GM21576 (cell line): Measurements from ENCODE around the gene WDR41.
"Not testable (repeated sequence)": the region's sequence is repeated elsewhere in the genome, so short reads cannot be mapped to it uniquely, and the experiment has no call there.

Experiments
- ATAC-seq: cut with Tn5 transposase; IDR thresholded peaks from one replicate; pipeline ENCODE4 v1.9.1; 2021; ENCODE audit warnings: mild to moderate bottlenecking, moderate library complexity; ENCODE audit not compliant: unreplicated experiment

The WDR41 gene

DNA sequence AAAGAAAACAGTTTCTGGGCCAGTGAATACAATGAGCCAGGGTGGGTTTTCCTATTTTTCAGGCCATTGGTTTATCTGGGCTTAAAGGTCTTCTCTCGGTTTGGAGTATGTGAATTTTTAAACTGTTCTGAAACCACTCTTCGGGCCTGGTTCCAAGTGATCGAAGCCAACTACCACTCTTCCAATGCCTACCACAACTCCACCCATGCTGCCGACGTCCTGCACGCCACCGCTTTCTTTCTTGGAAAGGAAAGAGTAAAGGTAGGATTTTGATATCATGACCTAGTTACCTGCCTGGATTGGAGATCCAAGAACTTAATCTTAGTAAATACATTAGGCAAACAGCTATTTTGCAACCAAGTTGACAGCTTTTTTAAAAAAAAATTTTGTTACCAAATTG lies 79.1 kb downstream of the WDR41 start:
- no peak for ATAC-seq

DNA sequence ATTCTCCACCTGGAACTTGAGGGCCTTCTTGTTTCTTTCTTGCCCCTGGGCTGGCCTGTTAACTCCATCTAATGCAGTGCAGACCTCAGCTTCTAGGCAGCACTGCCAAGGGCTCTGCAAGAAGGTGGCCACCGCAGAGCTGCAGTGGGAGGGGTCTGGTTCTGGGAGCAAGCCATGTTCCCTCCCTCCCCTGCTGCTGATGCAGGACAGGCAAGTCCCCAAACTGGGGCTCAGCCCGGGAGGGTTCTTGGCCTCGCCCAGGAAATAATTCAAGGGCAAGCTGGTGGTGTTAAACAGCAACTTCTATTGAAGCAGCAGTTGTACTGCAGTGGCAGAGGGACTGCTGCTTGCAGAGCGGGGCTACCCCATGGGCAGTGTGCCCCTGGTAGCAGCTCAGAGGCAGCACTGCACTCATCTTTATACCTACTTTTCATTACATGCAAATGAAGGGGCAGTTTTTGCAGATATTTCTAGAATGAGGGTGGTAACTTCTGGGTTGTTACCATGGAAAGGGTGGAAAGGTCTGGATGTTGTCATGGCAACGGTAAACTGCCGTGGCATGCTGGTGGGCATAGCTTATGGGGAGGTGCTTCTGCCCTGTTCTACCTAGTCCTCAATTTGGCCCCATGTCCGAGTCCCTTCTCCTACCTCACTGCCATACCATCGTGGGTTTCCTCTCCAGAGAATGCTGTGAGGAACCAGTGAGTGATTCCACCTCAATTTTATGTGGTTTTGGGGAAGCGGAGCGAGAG lies 82.1 kb downstream of the WDR41 start:
- no peak for ATAC-seq

DNA sequence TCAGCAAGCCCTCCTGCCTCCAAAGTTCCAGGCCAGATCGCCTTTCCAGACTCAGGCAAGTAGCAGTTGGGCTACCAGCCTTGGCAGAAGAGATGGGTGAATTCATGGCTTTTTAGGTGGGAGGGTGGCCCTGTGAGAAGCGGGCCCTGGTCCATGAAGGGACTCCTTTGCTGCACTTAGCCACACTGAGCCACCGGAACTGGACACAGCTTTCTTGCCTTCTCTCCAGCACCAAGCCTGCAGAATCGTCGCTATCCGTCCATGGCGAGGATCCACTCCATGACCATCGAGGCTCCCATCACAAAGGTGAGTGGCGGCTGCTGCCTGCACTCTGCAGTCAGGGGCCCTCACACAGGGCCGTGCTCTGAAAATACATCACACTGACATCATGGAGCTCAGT lies 85.0 kb downstream of the WDR41 start:
- ATAC-seq: no peak

DNA sequence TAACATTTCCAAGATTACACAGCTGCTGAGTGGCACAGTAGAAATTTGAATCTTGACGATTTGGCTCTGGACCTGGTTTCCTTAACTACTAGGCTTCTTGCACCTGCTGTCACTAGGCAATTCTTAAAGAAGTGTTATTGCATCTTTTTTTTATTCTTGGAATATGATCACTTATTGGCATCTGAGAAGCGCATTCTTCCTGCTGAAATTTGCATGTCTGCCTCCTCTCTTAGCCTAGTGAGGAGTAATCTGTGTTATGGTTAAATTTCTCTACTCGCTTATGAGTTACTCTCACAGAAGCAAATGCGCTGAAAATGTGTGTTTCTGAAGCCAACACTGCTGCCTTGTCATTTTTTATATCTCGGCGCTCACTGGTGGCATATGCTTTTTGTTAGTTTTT lies 89.3 kb downstream of the WDR41 start:
- ATAC-seq: no peak

DNA sequence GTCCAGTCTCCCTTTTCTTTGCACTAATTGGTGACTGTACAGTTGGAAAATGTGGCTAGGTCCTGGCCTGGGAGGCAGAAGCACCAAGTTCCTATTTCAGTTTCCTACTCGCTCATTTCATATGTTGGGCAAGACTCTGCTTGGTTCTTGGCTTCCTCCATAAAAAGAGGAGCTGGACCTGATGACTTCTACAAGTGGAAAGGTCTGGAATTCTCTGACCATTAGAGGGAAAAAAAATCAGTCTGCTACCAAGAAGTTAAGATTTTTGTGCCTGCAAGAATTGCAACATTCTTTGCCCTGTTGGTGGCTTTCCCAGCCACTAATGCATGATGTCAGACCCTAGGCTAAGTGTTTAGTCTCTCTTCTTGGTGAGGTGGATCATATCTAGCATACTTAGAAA lies 91.5 kb downstream of the WDR41 start:
- no peak for ATAC-seq

DNA sequence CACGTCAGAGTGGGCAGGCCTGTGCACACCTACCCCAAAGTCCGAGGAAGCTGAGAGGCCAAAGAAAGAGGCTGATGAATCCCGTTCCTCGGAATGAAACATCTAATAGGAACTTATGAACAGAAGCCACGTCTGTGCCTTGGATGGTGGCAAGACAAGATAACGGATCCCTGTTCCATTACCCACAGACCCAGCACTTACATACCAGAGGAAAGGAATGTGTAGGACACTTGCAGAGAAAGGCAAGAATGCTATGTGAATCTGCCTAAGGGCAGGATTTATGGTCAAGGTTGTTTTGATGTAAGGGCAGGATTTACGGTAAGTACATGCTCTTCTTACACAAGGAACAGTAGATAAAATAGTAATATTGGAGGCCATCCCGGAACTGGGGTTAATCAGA lies 93.2 kb downstream of the WDR41 start:
- ATAC-seq: no peak

DNA sequence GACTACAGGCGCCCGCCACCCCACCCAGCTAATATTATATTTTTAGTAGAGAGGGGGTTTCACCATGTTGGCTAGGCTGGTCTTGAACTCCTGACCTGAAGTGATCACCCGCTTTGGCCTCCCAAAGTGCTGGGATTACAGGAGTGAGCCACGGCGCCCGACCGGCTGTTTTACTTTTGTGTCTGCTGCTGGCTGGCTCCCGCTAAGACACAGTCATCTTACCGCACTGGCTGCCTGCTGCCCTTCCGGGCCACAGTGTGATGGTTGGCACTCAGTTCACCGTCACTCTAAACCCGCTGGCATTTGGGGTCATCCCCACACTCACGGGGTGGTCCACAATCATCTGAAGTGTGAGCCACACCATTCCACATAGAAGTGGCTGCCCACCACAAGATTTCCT lies 93.7 kb downstream of the WDR41 start:
- ATAC-seq: no peak

DNA sequence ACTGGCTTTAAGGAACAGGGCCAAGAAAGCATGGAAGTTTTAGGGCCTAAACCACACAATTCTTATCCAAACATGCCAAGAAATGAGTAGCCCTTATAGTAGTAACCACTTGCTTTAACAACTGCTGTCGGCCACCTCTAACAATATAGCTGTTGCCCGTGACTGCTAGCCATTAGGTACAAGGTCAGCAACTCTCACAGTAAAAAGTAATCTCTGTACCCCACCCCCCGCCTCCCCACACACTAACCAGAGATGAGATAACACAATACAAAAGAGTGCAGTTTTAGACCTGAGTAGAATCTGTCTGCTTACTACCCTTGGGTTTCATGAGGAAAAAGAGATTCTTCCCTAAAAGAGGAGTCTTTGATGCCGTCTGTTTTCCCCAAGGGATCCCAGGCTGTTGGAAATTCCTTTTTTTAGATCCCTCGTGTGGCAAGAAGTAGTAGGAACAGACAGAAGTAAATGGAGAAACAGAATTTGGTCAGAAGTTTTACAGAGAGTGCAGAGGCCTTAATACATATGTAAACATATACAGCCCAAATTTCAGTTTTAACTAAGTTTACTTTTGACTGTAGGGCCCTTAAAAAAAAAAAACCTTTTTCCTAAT lies 94.3 kb downstream of the WDR41 start:
- no peak for ATAC-seq

DNA sequence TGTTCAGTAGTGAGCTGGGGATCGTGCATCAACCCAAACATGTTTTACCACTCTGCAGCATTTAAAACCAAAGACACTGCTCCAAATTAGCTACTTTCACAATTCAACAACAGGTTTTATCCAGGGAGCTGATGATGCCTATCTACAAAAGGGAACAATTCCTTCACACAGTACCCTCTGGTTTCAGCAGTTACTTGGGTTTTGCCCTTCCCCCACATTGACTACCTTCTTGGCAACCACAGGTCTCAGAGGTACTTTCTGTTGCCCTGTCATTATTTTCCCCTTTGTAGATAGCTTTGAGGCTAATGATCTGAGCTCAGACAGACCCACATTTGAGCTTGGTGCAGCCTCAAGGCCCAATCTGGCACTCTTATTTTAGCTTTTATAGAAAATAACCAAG lies 96.1 kb downstream of the WDR41 start:
- no peak for ATAC-seq

DNA sequence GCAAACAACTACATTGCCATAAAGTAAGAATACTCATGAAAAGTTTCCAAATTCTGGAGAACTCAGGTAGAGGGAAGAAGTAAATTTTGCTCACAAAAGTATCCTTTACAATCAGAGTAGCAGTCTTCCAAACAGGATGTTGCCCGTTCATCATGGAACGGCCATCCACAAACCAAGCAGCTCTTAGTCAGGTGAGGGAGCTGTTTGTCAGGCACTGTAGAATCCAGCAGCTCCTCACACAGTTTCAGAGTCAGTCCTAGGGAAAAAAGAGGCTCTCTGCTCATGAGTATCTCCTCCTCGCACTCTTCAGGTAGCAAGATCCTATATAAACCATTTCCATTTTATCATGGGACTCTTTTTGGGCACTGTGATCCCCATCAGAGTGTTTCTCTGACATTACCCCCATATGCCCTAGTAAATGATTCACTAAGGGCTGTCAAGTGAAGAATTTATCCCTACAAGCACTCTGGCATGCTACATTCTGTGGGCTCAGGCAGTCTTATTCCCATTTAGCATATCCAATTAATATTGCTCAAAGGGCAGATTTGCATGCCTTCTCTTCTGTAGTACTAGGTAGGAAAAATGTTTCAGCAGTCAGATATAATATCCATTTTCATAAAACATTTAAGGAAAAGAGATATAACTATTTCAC lies 97.9 kb downstream of the WDR41 start:
- ATAC-seq: no peak

DNA sequence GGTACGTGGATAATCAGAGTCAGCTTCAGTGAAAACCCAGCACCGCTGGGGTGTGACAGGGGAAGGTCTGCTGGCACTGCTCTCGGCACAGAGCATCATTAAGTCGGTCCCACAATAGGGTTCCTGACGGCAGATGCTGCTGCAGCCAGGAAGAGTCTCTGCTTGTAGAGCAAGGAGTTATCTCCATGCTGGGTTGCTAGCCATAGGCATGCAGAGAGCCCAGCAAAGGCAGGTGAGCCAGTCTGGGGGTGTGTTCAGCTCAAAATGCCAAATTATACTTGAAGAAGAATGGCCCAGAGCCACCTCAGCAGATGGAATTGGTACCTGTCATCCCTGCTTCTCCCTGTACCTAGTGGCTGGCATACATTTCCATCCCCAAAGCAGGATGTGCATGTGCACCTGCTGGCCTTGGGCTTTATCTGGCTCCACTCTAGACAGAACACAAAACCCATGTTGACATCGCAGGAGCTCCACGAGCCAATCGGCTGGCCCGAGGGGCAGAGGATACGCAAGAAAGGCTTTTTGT lies 100.8 kb downstream of the WDR41 start:
- no peak for ATAC-seq

DNA sequence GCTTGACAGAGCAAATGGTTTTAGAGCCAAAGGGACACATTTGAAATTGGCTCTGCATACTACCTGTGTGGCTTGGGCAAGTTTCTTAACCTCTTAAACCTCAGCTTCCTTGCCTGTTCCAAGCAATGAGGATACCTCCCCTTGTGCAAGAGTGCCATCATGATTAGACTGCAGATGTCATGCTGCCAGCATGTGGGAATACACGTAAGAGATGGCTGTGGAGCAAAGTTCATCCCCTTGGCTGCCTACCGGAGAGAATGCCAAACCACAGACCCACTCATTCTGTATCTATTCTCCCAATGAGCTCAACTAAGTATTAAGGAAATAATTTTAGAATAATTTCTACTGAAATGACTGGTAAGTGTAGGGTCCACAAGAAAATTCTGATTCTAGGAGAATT lies 101.3 kb downstream of the WDR41 start:
- ATAC-seq: no peak

DNA sequence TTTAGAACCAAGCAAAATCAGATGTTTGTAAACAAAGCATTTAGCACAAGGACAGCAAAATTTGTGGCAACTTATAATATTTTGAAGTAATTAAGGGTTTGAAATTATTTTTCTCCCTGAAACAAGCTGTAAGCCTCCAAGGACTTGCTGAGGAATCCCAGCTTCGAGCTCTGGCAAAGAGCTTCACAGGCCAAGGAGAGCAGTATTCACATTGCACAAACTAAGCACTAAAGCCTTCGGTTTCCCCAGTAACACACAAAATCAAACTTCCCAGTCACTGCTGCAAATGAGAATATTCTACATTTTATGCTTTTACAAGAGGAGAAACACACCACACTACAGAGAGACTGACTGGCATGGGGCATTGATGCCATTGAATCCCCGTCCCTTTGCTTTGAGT lies 101.9 kb downstream of the WDR41 start:
- no peak for ATAC-seq

DNA sequence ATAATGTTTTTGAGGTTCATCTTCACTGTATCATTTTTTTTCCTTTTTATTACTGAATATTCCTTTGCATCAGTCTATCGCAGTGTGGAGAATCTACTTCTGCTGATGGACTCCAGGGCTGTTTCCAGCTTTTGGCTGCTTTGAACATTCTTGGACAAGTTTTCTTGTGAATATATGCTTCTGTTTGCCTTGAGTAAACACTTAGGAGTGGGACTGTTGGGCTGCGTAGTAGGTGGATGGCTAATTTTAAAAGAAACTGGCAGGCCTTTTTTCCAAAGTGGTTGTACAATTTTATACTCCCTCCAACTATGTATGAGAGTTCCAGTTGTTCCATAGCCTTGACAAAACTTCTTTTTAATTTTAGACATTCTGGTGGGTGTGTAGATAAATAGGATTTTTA lies 102.4 kb downstream of the WDR41 start:
- ATAC-seq: no peak

DNA sequence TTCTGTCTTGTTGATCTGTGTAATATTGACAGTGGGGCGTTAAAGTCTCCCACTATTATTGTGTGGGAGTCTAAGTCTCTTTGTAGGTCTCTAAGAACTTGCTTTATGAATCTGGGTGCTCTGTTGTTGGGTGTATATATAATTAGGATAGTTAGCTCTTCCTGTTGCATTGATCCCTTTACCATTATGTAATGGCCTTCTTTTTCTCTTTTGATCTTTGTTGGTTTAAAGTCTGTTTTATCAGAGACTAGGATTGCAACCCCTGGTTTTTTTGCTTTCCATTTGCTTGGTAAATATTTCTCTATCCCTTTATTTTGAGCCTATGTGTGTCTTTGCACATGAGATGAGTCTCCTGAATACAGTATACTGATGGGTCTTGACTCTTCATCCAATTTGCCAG lies 105.8 kb downstream of the WDR41 start:
- ATAC-seq: not testable (repeated sequence)

DNA sequence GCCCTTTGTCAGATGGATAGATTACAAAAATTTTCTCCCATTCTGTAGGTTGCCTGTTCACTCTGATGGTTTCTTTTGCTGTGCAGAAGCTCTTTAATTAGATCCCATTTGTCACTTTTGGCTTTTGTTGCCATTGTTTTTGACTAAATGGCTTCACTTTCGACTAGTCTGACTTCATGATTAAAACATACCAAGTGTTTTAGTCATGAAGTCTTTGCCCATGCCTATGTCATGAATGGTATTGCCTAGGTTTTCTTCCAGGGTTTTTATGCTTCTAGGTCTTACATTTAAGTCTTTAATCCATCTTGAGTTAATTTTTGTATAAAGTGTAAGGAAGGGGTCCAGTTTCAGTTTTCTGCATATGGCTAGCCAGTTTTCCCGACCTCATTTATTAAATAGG lies 108.8 kb downstream of the WDR41 start:
- ATAC-seq: not testable (repeated sequence)
